Prostate gland (tissue), 2 donors: ENCODE results near the gene TAPT1.

Source experiments
- POLR2A ChIP-seq: fragments of 450-650 bp; IDR thresholded peaks from one replicate; pipeline ENCODE4 v1.6.1; 2016; ENCODE audit warnings: antibody characterized with exemption, mild to moderate bottlenecking
- TF ChIP-seq, protein P1 (sequence below), 4 experiments: fragments of 200-600 bp in 2 of 4; fragments of 450-650 bp in 2 of 4; sonication (generic) in 2 of 4; IDR thresholded peaks; 1 replicate in 3 of 4; 2 replicates in 1 of 4; pipeline ENCODE4 v1.5.1; 2016 to 2019; ENCODE audit warnings: antibody characterized with exemption in 4 of 4, mild to moderate bottlenecking in 2 of 4, moderate library complexity in 2 of 4

DNA sequence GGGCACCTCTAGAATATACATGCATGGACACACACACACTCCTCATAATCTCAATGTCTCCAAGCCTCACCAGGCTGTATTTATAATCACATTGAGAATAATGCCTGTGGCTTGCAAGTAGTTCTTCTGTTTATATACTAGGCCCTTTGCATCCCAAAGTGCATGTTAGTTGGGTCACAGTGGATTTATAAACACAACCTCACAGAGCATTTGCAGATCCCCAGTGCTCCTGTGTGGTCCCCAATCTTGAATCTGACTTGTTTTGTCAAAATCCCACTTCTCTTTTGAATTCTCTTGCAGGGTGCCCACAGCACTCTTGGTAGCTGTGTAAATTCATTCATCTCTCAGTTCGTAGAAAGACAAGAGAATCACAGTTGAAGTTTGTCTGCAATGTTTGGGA is 92.9 kb downstream of the TAPT1 start:
- no peak for TF ChIP-seq POLR2A
- TF ChIP-seq, protein P1, sequence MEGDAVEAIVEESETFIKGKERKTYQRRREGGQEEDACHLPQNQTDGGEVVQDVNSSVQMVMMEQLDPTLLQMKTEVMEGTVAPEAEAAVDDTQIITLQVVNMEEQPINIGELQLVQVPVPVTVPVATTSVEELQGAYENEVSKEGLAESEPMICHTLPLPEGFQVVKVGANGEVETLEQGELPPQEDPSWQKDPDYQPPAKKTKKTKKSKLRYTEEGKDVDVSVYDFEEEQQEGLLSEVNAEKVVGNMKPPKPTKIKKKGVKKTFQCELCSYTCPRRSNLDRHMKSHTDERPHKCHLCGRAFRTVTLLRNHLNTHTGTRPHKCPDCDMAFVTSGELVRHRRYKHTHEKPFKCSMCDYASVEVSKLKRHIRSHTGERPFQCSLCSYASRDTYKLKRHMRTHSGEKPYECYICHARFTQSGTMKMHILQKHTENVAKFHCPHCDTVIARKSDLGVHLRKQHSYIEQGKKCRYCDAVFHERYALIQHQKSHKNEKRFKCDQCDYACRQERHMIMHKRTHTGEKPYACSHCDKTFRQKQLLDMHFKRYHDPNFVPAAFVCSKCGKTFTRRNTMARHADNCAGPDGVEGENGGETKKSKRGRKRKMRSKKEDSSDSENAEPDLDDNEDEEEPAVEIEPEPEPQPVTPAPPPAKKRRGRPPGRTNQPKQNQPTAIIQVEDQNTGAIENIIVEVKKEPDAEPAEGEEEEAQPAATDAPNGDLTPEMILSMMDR (IDR thresholded peaks at IDR 0.05), result no peak
